GM18511 (cell line): ENCODE data around the gene VTA1.
"Not testable (repeated sequence)": the region's sequence is repeated elsewhere in the genome, so short reads cannot be mapped to it uniquely, and the experiment has no call there.

Source experiments
- ATAC-seq: cut with Tn5 transposase; IDR thresholded peaks from one replicate; pipeline ENCODE4 v1.9.1; 2021; ENCODE audit warnings: mild to moderate bottlenecking, moderate library complexity; ENCODE audit not compliant: unreplicated experiment

Gene VTA1

DNA sequence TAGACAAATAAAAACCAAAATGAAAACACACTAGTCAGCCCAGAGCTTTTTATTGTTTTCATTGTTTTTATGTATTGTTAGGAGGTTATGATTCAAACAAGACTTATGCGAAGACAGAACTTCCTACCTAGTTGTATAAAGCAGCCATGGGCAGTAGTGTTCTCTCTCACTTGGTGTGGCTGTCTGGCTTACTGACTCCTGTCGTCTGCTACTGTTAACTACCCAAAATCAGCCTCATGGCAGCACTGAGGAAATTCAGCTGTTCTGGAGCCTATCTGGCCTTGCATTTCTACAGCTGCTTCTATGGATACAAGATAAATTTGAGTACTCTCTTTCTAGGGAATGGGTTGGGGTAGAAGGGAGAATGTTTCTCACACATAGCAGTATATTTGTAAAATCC is 20.4 kb downstream of the VTA1 start:
- no peak for ATAC-seq

DNA sequence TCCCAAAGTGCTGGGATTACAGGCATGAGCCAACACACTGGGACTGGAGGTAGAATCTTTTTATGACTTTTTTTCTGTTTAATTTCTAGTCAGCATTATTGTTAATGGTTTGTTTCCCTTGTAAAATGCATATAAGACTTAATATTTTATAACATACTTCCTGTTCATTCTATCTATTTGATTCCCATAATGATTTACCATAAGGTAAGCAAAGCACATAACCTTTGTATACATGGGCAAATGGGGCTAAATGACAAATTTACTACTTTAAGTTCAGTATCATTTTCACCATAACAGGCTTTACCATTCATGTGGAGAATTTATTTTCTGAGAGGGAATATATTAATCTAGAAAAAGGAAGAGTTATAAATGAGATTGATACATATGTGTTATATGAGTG is 24.3 kb downstream of the VTA1 start:
- ATAC-seq = no peak

DNA sequence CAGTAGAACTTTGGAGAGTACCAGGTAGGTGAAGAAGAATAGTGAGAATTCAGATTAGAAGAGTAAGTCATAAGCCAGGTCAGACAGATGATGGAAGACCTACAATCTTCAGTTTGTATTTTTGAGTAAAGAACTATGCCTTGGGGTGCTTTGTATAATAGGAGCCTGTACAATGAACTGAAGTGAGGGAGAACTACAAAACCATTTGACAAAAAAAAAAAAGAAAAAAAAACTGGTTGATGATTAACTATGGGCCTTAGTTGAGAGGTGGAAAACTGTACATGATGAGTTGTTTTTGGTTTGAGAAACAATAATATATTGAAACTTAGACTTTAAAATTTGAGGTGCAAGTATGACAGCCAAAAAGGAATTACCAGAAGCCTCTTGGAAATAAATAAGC is 25.7 kb downstream of the VTA1 start:
- ATAC-seq = no peak

DNA sequence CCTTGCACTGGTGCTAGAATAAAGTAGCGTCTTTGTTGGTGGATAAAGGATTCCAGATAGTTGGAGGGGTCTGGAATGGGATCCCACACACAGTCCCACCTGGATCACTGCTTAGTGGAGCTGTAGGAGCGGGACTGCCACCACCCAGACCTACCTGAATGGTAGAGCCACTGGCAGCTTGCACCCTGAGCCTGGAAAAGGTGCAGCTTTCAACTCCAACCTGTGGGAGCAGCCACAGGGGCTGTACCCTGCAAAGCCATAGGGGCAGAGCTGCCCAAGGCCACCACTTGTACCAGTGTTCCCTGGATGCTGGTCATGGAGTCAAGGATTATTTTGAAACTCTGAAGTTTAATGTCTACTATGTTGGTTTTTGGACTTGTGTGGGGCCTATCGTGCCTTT is 26.9 kb downstream of the VTA1 start:
- no peak for ATAC-seq

DNA sequence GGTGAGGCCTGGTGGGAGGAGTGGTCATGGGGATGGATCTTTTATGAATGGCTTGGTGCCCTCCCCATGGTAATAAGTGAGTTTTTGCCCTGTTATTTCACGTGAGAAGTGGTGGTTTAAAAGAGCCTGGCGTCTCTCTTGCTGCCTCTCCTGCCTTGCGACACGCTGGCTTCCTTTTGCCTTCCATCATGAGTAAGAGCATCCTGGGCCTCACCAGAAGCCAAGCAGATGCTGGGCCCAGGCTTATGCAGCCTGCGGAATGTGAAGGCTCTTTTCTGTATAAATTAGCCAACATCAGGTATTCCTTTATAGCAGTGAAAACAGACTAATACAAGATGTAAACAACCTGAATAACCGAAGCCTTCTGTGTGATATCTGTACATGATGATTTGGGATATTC is 27.6 kb downstream of the VTA1 start:
- no peak for ATAC-seq

DNA sequence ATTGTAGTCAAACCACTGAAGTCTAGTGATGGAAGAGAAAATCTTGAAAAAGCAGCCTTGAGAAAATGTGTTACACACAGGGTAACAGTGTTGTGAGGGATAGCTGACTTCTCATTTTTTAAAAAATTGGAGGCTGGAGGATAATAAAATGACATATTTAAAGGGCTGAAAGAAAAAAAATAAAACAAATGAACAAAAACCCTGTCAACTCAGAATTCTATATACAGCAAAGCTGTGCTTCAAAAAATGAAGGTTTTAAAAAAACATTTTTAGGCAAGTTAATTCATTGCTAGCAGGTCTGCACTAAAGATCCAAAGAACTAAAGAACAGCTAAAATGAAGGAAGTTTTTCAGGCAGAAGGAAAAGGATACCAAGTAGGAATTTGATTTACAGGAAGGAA is 31.1 kb downstream of the VTA1 start:
- ATAC-seq = no peak

DNA sequence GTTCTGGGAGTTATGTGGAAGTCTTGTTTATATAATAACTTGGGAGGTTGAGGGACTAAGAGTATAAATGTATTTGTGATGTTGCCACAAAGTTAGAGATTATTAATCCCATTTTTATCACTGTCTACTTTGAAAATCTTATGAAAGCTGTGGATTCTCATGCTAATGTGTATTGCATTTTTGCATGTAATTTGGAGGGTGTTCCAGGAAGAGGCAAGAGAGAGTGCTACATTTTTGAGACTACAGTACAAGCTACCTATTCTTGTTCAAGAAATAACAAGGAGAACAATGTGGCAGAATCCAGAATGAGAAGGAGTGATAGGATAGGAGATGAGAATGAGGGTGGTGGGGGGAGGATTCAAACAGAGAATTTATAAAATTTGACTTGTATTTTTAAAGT is 34.9 kb downstream of the VTA1 start:
- no peak for ATAC-seq

DNA sequence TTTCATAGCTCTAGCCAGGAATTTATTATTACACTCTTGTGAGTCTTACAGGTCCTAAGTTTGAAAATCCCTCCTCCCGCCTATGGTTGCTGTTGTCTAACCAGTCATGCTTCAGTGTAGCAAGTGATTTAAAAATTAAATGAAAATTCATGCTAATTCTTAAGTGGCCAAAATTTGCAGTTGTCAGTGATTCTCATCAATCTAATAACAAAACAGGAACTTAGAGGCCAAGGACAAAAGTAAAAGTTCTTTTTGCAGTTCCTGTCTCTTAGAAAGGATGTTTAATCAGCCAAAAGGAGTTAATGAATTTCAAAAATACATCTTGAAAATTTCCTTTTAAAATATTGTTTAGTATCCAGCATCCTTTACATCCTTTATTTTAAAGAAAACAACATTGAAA is 36.3 kb downstream of the VTA1 start:
- ATAC-seq = no peak

DNA sequence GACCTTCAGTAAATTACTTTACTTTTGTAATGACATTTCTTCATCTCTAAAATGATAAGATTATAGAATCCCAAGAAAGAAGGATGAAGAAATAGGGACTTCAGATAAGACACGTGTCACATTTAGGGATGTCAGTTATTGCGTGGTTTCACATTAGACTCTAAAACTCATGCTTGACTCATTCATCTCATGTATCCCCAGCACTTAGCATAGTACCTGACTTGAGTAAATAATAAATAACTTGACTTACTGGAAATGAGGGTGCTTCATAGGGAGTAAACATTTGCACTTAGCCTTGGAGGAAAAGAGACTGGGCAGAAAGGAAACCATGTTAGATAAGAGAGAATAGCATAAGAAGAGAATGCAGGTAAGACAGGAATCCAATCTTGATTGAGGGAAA is 37.2 kb downstream of the VTA1 start:
- ATAC-seq = no peak

DNA sequence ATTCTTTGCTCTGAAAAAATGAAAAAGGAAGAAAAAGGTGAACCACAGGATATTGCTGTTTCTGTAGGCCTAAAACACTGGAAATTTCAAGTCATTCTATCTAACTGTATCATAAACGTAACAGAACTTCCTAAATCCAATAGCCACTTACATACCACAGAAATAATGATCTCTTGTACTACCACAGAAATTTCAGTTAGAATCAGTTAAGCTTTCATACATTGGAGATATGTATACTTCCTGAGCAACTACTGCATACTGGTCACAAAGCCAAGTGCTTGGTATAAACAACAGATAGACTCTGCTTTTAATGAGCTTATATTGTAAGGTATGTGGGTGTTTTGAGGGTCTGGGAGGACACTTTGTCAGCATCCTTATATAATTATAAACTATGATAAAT is 38.6 kb downstream of the VTA1 start:
- ATAC-seq = no peak

DNA sequence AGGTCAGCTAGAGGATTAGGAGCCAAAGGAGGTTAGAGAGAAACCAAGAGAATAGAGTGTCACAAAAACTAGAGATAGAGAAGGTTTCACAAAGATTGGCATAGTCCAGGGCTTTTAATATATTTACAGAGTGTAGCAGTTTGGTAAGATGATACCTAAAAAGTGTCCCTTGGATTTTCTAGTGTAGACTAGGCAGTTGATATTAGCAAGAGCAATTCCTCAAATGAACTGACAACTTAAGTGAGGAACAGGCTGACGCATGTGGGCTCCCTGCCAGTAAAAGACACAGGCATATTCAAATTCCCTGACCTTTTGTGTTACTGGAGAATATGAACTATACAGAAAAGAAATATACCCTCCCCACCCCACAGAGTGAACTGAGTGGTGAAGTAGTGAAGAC is 40.1 kb downstream of the VTA1 start:
- no peak for ATAC-seq

DNA sequence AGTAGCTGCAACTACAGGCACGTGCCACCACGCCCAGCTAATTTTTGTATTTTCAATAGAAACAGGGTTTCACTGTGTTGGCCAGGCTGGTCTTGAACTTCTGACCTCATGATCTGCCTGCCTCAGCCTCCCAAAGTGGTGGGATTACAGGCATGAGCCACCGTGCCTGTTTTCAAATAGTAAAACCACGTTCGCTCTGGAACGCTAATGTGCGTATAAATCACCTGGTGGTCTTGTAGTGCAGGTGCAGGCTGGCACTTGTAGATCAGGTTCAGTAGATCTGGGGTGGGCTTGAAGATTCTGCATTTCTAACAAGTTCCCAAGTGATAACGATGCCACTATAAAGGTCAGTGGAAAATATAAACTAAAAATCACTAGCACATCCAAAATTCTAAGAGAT is 41.3 kb downstream of the VTA1 start:
- not testable (repeated sequence) for ATAC-seq

DNA sequence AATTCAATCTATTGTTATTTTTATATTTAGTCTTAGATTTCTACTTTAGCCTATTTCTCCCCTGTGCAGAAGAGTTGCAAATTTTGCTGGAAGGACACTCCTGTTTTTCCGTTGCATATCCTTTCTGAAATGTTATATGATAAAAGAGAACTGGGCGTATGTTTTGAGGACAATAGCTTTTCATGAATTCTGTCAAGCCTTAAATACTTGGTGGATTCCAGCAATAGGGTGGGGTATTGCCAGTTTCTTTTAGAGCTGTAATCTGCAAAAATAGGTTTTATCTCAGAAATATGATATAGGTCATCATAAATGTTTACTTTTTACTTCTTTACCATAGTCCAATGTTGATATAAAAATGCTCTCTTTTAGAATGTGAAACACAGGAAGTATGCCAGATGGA is 42.0 kb downstream of the VTA1 start:
- no peak for ATAC-seq

DNA sequence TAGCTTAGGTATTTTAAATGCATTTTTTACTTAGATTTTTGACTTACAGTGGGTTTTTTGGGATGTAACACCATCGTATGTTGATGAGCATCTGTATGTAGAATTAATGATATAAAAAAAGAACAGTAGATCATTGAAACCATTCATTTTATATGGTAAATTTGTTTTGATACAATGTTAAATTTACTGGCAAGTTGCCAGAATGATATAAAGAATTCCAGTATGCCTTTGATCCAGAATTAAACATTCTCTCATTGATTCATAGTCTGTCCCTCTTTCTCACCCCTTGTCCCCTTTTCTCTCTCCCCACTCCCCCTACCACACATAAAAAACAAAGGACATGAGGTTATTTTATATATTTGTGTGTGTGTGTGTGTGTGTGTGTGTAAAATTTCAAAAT is 45.3 kb downstream of the VTA1 start:
- no peak for ATAC-seq

DNA sequence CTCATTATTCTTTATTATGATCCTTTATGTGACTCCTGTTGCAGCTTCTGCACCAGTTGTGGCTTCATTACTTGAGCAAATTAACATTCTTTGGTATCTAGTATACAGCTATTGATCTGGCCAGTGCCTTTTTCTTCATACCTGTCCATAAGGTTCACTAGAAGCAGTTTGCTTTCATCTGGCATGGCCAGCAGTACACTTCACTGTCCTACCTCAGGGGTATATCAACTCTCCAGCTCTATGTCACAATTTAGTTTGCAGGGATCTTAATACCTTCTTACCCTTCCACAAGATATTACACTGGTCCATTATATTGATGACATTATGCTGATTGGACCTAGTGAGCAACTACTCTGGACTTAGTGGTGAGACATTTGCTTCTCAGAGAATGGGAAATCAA is 46.6 kb downstream of the VTA1 start:
- no peak for ATAC-seq

DNA sequence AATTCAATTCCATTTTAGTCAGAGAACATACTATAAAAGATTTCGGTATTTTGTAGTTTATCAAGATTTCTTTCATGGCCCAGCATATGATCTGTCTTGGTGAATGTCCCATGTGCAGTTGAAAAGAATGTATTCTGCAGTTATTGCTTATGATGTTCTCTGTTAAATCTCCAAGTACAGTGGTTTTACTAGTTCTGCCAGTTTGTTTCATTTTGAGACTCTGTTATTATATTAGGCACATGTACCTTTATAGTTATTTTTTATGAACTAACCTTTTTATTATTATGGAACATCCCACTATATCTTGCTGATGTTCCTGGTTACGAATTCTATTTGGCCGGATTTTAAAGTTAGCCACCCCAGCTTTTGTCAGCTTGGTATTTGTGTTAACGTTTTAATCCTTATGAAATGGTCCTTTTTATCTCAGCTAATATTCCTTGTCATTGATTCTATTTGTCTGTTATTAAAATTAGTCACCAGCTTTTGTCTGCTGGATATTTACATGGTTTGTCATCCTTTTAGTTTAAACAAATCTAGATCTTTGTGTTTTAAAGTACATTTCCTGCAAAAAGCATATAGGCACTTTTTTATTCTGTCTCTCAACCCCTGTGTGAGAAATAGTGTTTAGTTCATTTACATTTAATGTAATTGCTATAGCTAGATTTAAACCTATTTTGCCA is 48.9 kb downstream of the VTA1 start:
- ATAC-seq = no peak

DNA sequence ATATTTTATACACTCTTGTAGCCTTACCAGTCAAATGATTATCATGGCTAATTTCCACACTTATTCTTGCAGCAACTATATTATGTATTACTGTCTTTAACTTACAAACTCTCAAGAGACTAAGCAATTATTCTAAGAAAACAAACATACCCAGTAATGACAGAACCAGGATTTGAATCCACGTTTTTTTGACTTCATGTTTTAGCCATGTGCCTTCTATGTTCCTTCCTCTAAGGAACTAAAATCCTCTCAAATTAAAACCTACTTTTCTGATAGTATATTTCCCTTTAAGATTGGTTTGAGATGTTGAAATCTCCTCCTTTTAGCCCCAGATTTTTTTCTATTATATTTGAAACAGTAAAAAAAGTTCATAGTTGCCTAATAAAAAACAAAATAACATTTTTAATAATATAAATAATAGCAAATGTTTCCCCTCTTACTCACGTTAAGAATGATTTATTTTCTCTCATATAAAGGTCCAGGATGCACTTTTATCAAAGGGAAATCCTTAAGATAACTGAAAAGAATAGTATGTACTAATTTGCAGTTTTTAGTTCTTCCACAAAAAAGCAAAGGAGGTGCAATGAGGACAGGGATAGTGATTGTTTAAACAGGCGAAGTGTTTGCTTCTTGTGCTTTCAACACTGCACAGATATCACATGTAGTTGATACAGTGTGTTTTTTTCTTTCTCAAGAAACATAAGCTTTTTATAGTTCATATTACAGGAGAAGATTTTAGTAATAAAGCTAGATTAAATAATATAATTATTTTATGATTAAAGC is 54.0 kb downstream of the VTA1 start:
- ATAC-seq = no peak

DNA sequence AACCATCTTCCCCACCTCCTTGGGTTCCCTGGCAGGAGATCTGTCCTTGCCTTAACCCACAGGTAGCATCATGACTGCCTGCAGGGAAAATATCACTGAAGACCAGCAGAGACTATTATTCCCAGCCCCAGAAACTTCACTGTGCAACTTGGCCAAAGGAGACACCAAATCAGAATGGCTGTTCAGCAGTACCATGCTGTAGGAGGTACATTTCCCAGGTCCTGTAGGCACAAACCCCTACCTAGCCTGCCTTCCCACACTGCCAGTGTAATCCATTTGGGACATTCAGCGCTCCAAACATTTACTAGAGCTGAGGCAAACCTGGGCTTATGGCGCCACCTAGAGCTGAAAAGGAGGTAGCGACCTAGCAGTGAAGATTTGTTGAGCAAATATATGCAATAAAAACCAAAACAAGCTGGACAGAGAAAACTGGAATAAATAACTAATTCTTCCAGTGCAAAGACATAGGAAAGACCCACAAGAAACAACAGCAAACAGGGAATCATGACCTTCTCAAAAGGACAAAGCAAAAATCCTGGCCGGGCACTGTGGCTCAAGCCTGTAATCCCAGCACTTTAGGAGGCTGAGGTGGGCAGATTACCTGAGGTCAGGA is 60.3 kb downstream of the VTA1 start:
- peak; percentile 72 for ATAC-seq

DNA sequence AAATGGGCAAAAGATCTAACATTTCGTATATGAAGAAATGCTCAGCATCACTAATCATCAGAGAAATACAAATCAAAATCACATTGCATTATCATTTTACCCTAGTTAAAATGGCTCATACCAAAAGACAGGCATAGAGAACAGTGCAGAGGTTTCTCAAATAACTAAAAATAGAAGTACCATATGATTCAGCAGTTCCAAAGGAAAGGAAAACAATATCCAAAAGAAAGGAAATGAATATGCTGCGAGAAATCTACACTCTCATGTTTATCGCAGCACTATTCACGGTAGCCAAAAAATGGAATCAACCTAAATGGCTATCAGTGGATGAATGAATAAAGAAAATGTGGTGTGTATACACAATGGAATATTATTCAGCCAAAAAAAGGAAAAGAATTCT is 63.5 kb downstream of the VTA1 start:
- ATAC-seq = no peak

DNA sequence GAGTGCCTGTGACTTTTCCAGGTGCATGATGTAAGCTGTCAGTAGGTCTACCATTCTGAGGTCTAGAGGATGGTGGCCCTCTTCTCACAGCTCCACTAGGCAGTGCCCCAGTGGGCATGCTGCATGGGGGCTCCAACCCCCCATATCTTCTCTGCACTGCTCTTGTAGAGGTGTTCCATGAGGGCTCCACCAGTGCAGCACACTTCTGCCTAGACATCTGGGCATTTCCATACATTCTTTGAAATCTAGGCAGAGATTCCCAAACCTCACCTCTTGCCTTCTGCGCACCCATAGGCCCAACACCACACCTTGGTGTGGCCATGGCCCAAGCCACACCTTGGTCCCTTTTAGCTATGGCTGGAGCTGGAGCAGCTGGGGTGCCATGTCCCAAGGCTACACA is 66.3 kb downstream of the VTA1 start:
- no peak for ATAC-seq

DNA sequence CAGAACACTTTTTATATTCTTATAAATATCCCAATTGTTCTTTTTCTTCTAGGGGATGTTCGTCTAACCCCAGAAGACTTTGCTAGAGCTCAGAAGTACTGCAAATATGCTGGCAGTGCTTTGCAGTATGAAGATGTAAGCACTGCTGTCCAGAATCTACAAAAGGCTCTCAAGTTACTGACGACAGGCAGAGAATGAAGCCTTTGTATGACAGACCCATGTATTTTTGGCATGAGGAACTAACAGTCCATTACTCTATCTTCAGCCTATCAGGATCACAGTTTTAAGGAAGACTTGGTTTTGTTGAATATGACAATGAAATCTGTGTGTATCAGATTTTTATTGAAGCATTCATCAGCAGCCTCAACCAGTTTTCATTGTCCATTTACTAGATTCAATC is 71.4 kb downstream of the VTA1 start:
- no peak for ATAC-seq

DNA sequence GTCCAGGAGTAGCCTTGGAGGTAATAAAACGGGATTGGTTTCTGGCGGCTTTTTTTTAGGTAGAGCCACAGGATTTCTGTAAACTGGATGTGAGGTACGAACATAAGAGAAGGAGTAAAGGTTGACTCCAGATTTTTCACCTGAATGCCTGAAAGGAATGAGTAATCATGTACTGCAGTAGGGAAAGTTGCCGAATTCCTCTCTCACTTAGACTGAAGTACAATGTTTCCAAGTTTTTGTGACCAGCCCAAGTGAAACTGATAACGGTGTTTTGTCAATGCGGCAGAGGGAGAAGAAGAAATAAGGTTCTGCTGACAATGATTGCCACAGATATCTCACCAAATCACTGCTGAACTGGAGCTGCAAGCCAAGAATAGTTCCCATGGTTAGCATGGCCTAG is 75.0 kb downstream of the VTA1 start:
- ATAC-seq = no peak
